GM19099 (cell line): ENCODE measurements around the gene SH3GL3.

Experiments
- POLR2A ChIP-seq: IDR thresholded peaks from 3 replicates; pipeline ENCODE4 v1.6.1; 2011; ENCODE audit warnings: low read depth; ENCODE audit not compliant: insufficient read length; ENCODE audit errors: extremely low read depth

The SH3GL3 gene

DNA sequence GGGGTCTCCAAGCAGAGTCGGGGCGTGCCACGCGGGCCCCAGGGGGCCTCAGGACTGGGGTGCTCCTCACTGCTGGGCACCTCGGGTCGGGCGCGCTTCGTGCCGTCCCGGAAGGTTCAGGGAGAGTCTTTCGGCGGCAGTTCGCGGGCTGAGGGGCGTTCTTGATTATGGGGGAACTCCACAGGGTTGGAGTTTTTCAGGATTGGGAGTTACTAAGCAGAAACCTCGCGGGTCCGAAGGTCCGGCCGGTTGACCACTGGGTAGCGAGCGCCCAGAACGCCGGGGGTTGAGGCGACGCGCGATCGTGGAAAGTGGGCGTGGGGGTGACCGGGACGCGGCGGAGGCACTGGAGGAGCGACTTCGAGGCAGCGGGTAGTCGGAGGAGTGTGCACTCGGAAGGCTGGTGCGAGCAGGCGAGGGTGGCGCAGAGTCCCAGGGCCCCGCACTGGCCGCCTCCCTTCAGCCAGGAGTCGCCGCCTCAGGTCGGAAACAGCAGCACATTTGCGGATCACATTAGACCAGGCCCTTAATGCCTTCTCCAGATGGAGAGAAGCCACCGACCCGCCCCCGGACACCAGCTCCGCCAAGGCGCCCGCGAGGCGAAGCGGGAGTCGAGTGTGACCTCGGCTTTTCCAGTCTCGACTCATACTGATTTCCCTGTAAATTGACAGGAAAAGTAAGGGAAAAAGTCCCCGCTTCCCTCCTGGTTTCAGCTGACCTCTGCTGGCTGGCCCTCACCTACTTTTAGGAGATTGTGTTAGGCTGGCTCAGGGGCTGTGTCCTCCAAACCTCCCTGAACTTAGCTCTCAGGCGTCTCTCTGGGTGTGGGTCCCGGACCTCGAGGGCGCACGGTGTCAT, 207.5 kb downstream of the SH3GL3 start:
- TF ChIP-seq POLR2A: no peak

GRCh38 chr15:83655237-83655616, 208.1 kb downstream of the SH3GL3 start:
- TF ChIP-seq POLR2A: no peak

- no peak for TF ChIP-seq POLR2A
Measured at GRCh38 chr15:83656192-83656591, 209.1 kb downstream of the SH3GL3 start.

GRCh38 chr15:83656943-83657528, 209.9 kb downstream of the SH3GL3 start:
- TF ChIP-seq POLR2A: no peak

- no peak for TF ChIP-seq POLR2A
Measured at GRCh38 chr15:83657549-83657948, 210.4 kb downstream of the SH3GL3 start.

GRCh38 chr15:83658430-83659416, 211.6 kb downstream of the SH3GL3 start:
- TF ChIP-seq POLR2A: no peak

- TF ChIP-seq POLR2A: no peak
Measured at GRCh38 chr15:83659417-83659812, 212.3 kb downstream of the SH3GL3 start.

DNA sequence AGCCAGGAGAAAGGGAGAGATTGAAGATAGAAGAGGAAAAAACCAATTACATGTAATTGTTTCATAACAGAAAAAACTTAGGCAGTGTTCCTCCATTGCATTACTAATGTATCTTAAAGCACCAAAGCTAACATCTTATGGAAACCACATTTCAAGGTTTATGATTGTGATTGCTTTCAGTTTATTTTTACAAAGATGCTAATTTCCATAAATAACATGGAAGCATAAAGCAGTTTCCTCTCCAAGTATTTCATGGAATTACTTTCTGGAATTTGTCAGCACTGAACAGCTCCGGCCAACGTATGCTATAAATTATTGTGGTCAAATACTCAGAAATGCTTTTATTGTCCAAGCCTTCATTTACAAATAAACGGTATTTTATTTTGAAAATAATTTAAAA, 218.3 kb downstream of the SH3GL3 start:
- TF ChIP-seq POLR2A: no peak
